Thymus (tissue), 11 donors: ENCODE measurements around the gene PAX3. TPM values are rescaled to one million over a fixed set of nuclear protein-coding genes. Genes with fewer than 3 reads are reported as not detected.
"Not testable (repeated sequence)": the region's sequence is repeated elsewhere in the genome, so short reads cannot be mapped to it uniquely, and the experiment has no call there.

ENCODE experiments used
- DNase-seq, 9 donors: peaks; one replicate each; pipeline ENCODE4 v3.0.0-alpha.2; 2013; ENCODE audit warnings: low spot score in 9 of 9, low read depth in 6 of 9, missing footprints in 1 of 9
- H3K27ac ChIP-seq, 2 donors: one replicate each; pipeline ENCODE4 v1.5.1; 2013; ENCODE audit warnings: control low read depth in 1 of 2, low read depth in 1 of 2, low read length in 1 of 2, mild to moderate bottlenecking in 1 of 2, moderate library complexity in 1 of 2
- H3K27me3 ChIP-seq, 2 donors: one replicate each; pipeline ENCODE4 v1.5.1; 2013; ENCODE audit warnings: low read length in 1 of 2; ENCODE audit not compliant: control insufficient read depth in 2 of 2, insufficient read depth in 1 of 2
- H3K36me3 ChIP-seq, 2 donors: one replicate each; pipeline ENCODE4 v1.5.1; 2013; ENCODE audit warnings: low read length in 1 of 2, mild to moderate bottlenecking in 1 of 2, moderate library complexity in 1 of 2; ENCODE audit not compliant: control insufficient read depth in 2 of 2, insufficient read depth in 2 of 2
- H3K4me1 ChIP-seq, 2 donors: one replicate each; pipeline ENCODE4 v1.5.1; 2013; ENCODE audit warnings: low read length in 2 of 2; ENCODE audit not compliant: control insufficient read depth in 2 of 2, insufficient read depth in 2 of 2
- H3K4me3 ChIP-seq, 2 donors: one replicate each; pipeline ENCODE4 v1.5.1; 2013; ENCODE audit warnings: low read length in 2 of 2, control low read depth in 1 of 2, mild to moderate bottlenecking in 1 of 2
- H3K9me3 ChIP-seq, 2 donors: one replicate each; pipeline ENCODE4 v1.5.1; 2013; ENCODE audit warnings: low read length in 1 of 2, mild to moderate bottlenecking in 1 of 2; ENCODE audit not compliant: control insufficient read depth in 2 of 2, insufficient read depth in 1 of 2
- WGBS: extraction: QIAGEN DNeasy Blood & Tissue Kit; methylation state at CpG from one replicate; pipeline ENCODE4 v1.1.7; 2013; 5-methylcytosine and 5-hydroxymethylcytosine counted together
- polyA plus RNA-seq: library from polyadenylated mRNA; stranded (reverse); fragments of 200-250 nt; gene quantifications from one replicate; pipeline ENCODE4 v1.2.3, GENCODE V29; 2013
- total RNA-seq: library from RNA; stranded (reverse); fragments of 120-200 nt; gene quantifications from one replicate; pipeline ENCODE4 v1.2.4, GENCODE V29; 2013
- donor health status: healthy.

Gene PAX3
- total and polyA plus RNA-seq, 2 donors = 0.05 TPM

- Histone ChIP-seq H3K27ac (no peak overlapping the region), H3K4me3 (no peak overlapping the region), H3K36me3 (no peaks in the 10 kb centered on the region), H3K9me3 (no peaks in the 10 kb centered on the region), H3K27me3 (no peaks in the 10 kb centered on the region), H3K4me1 (no peaks in the 10 kb centered on the region)
- no peak for DNase-seq
- WGBS = 66% methylated on average over 5 of the region's 5 CpGs
These were observed 137.9 kb downstream of the PAX3 start for GRCh38 chr2:222160944-222161343.

- no peak overlapping the region for H3K4me3 ChIP-seq
- H3K27me3 ChIP-seq = no peaks in the 10 kb centered on the region
- H3K9me3 ChIP-seq = no peaks in the 10 kb centered on the region
- no peak for DNase-seq
- no peaks in the 10 kb centered on the region for H3K36me3 ChIP-seq
- H3K4me1 ChIP-seq = no peaks in the 10 kb centered on the region
- 80% methylated on average over 2 of the region's 2 CpGs for WGBS
- no peak overlapping the region for H3K27ac ChIP-seq
These were observed 138.7 kb downstream of the PAX3 start for GRCh38 chr2:222160125-222160524.

GRCh38 chr2:222159221-222159620, 139.6 kb downstream of the PAX3 start:
- WGBS = 91% methylated on average over 4 of the region's 4 CpGs
- no peaks in the 10 kb centered on the region for H3K36me3 ChIP-seq
- no peak for DNase-seq
- H3K27me3 ChIP-seq = no peaks in the 10 kb centered on the region
- no peak overlapping the region for H3K27ac ChIP-seq
- no peaks in the 10 kb centered on the region for H3K4me1 ChIP-seq
- no peak overlapping the region for H3K4me3 ChIP-seq
- H3K9me3 ChIP-seq = no peaks in the 10 kb centered on the region

- not testable (repeated sequence) for H3K27me3 ChIP-seq, H3K4me3 ChIP-seq, H3K4me1 ChIP-seq, DNase-seq, H3K27ac ChIP-seq, H3K36me3 ChIP-seq, H3K9me3 ChIP-seq
- 66% methylated on average over 27 of the region's 27 CpGs for WGBS
These were observed 143.7 kb downstream of the PAX3 start for GRCh38 chr2:222155003-222155664.

Other genes starting within 250 kb of the PAX3 start
- gene SGPP2, start 125.5 kb upstream of the PAX3 start, total RNA-seq = 5.4 TPM
- 4.4 TPM for gene SGPP2, start 125.5 kb upstream of the PAX3 start, polyA plus RNA-seq